Measurements from ENCODE around the gene UBXN2A.
"Not testable (repeated sequence)": the region's sequence is repeated elsewhere in the genome, so short reads cannot be mapped to it uniquely, and the experiment has no call there.

The UBXN2A gene

GRCh38 chr2:24011250-24012104 is 71.2 kb downstream of the UBXN2A start:
- Histone ChIP-seq H3K9me3 (ENCODE audit: control insufficient read depth, low read length) (no peaks in the 10 kb centered on the region), H3K18ac (ENCODE audit: low read depth in 1 of 2, low read length in 2 of 2) (no peak overlapping the region), H2BK15ac (ENCODE audit: low read depth, poor library complexity, severe bottlenecking) (no peak overlapping the region), H3K4me2 (ENCODE audit: low read length, poor library complexity, severe bottlenecking) (no peak overlapping the region), H3K23ac (ENCODE audit: low read length in 2 of 2) (no peak overlapping the region), H3K4ac (ENCODE audit: low read depth in 1 of 2, low read length in 2 of 2) (no peak overlapping the region), H3K14ac (ENCODE audit: low read length in 2 of 2) (no peak overlapping the region), H3K27ac (ENCODE audit: low read length, poor library complexity, severe bottlenecking) (no peak overlapping the region), H2BK12ac (ENCODE audit: low read length in 2 of 2) (no peak overlapping the region), H3K4me1 (ENCODE audit: control insufficient read depth, insufficient read depth, low read depth, low read length) (peaks cover 25% of the 10 kb centered on the region), H3K79me1 (replicated peaks; ENCODE audit: low read length, poor library complexity, severe bottlenecking) (no peaks in the 10 kb centered on the region), H3K27me3 (ENCODE audit: control insufficient read depth in 1 of 2, insufficient read depth in 1 of 2, low read length in 2 of 2) (peaks cover 0 to 31% of the 10 kb centered on the region in 2 experiments), H2AK5ac (ENCODE audit: low read length, severe bottlenecking) (no peak overlapping the region), H3K9ac (ENCODE audit: low read length) (no peak overlapping the region), H4K91ac (ENCODE audit: low read length) (no peak overlapping the region), H4K8ac (ENCODE audit: low read length) (no peak overlapping the region), H3K4me3 (ENCODE audit: insufficient read depth in 1 of 2, low read depth in 1 of 2, low read length in 2 of 2) (no peak overlapping the region), H2BK120ac (ENCODE audit: low read depth, low read length) (no peak overlapping the region), H2BK5ac (ENCODE audit: low read depth, low read length, poor library complexity, severe bottlenecking) (no peak overlapping the region), H2AFZ (ENCODE audit: low read depth, low read length) (no peak overlapping the region), H3K36me3 (ENCODE audit: control insufficient read depth in 1 of 2, insufficient read depth in 2 of 2, low read depth in 1 of 2, low read length in 2 of 2) (no peaks in the 10 kb centered on the region)
- 90% methylated on average over 3 of the region's 7 CpGs for WGBS
- DNase-seq: no peak

DNA sequence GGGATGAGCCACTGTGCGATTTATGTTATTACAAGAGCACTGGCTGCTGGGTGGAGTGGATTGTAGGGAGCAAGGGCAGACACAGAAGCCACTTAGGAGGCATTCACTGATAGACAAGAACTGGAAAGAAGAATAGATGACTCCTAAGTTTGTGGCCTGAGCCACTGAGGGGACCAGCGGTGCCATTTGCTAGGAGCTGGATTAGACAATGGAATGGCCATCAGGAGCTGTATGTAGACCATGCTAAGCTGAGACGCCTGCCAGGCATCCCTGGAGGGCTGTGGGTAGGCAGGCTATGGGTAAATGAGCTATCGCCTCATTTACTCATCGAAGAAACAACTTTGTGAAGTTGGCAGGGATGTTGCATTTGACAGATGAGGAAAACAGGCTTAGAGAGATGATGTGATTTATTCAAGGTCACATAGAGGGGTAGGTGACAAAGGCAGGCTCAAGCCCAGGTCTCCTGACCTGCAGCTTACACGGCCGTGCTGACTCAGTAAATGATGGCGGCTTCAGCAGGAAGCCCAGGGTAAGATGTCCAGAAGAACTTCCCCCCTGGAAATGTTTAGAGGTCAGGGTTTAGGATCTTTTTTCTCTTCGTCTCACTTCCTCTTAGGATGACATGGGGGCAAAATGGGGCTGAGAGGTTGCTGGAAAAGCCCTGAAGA is 72.4 kb downstream of the UBXN2A start:
- Histone ChIP-seq H2BK12ac (ENCODE audit: low read length in 2 of 2) (no peak overlapping the region), H3K79me1 (replicated peaks; ENCODE audit: low read length, poor library complexity, severe bottlenecking) (no peaks in the 10 kb centered on the region), H3K27me3 (ENCODE audit: control insufficient read depth in 1 of 2, insufficient read depth in 1 of 2, low read length in 2 of 2) (peaks cover 0 to 31% of the 10 kb centered on the region in 2 experiments), H2AFZ (ENCODE audit: low read depth, low read length) (no peak overlapping the region), H3K27ac (ENCODE audit: low read length, poor library complexity, severe bottlenecking) (no peak overlapping the region), H3K4ac (ENCODE audit: low read depth in 1 of 2, low read length in 2 of 2) (no peak overlapping the region), H3K36me3 (ENCODE audit: control insufficient read depth in 1 of 2, insufficient read depth in 2 of 2, low read depth in 1 of 2, low read length in 2 of 2) (no peaks in the 10 kb centered on the region), H3K4me2 (ENCODE audit: low read length, poor library complexity, severe bottlenecking) (no peak overlapping the region), H3K4me3 (ENCODE audit: insufficient read depth in 1 of 2, low read depth in 1 of 2, low read length in 2 of 2) (no peak overlapping the region), H2BK5ac (ENCODE audit: low read depth, low read length, poor library complexity, severe bottlenecking) (no peak overlapping the region), H3K18ac (ENCODE audit: low read depth in 1 of 2, low read length in 2 of 2) (peak overlapping the region in 1 of 2 experiments; percentile 60), H3K9me3 (ENCODE audit: control insufficient read depth, low read length) (no peaks in the 10 kb centered on the region), H4K91ac (ENCODE audit: low read length) (no peak overlapping the region), H4K8ac (ENCODE audit: low read length) (peak overlapping the region; percentile 9), H2AK5ac (ENCODE audit: low read length, severe bottlenecking) (no peak overlapping the region), H2BK15ac (ENCODE audit: low read depth, poor library complexity, severe bottlenecking) (no peak overlapping the region), H3K9ac (ENCODE audit: low read length) (no peak overlapping the region), H2BK120ac (ENCODE audit: low read depth, low read length) (no peak overlapping the region), H3K14ac (ENCODE audit: low read length in 2 of 2) (peak overlapping the region in 1 of 2 experiments; percentile 59), H3K4me1 (ENCODE audit: control insufficient read depth, insufficient read depth, low read depth, low read length) (peaks cover 30% of the 10 kb centered on the region), H3K23ac (ENCODE audit: low read length in 2 of 2) (no peak overlapping the region)
- WGBS: 74% methylated on average over 9 of the region's 9 CpGs
- no peak for DNase-seq

DNA sequence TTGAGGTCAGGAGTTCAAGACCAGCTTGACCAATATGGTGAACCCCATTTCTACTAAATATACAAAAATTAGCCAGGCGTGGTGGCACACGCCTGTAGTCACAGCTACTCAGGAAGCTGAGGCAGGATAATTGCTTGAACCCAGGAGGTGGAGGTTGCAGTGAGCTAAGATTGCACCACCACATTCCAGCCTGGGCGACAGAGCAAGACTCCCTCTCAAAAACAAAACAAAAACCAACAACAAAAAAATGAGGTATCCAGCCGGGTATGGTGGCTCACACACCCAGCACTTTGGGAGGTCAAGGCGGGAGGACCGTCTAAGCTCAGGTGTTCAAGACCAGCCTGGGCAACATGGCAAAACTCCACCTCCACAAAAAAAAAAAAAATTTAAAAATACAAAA is 74.6 kb downstream of the UBXN2A start:
- H3K18ac ChIP-seq (ENCODE audit: low read depth in 1 of 2, low read length in 2 of 2); H3K9me3 ChIP-seq (ENCODE audit: control insufficient read depth, low read length); H2BK5ac ChIP-seq (ENCODE audit: low read depth, low read length, poor library complexity, severe bottlenecking); H3K23ac ChIP-seq (ENCODE audit: low read length in 2 of 2); DNase-seq; H3K14ac ChIP-seq (ENCODE audit: low read length in 2 of 2); H3K36me3 ChIP-seq (ENCODE audit: control insufficient read depth in 1 of 2, insufficient read depth in 2 of 2, low read depth in 1 of 2, low read length in 2 of 2); H3K9ac ChIP-seq (ENCODE audit: low read length); H2BK120ac ChIP-seq (ENCODE audit: low read depth, low read length); H3K4ac ChIP-seq (ENCODE audit: low read depth in 1 of 2, low read length in 2 of 2); H4K91ac ChIP-seq (ENCODE audit: low read length); H2BK15ac ChIP-seq (ENCODE audit: low read depth, poor library complexity, severe bottlenecking); H3K4me3 ChIP-seq (ENCODE audit: insufficient read depth in 1 of 2, low read depth in 1 of 2, low read length in 2 of 2); H3K79me1 ChIP-seq (replicated peaks; ENCODE audit: low read length, poor library complexity, severe bottlenecking); H2AFZ ChIP-seq (ENCODE audit: low read depth, low read length); H3K4me2 ChIP-seq (ENCODE audit: low read length, poor library complexity, severe bottlenecking); H4K8ac ChIP-seq (ENCODE audit: low read length); H2AK5ac ChIP-seq (ENCODE audit: low read length, severe bottlenecking); H3K27ac ChIP-seq (ENCODE audit: low read length, poor library complexity, severe bottlenecking): not testable (repeated sequence)
- 73% methylated on average over 4 of the region's 6 CpGs for WGBS
- peak overlapping the region in 1 of 2 experiments; percentile 11 for H2BK12ac ChIP-seq (ENCODE audit: low read length in 2 of 2)
- peaks cover 0 to 21% of the 10 kb centered on the region in 2 experiments for H3K27me3 ChIP-seq (ENCODE audit: control insufficient read depth in 1 of 2, insufficient read depth in 1 of 2, low read length in 2 of 2)
- H3K4me1 ChIP-seq (ENCODE audit: control insufficient read depth, insufficient read depth, low read depth, low read length): peaks cover 21% of the 10 kb centered on the region
